Measurements from ENCODE around the gene ANKRD34C. TPM values are rescaled to one million over a fixed set of nuclear protein-coding genes. Genes with fewer than 3 reads are reported as not detected.

The ANKRD34C gene
- total and polyA plus RNA-seq, 2 of the 8 experiments (the other 6 are each of a cell fraction or from before 2014, with no cell fraction given): 0.02 TPM; not detected in 1

DNA sequence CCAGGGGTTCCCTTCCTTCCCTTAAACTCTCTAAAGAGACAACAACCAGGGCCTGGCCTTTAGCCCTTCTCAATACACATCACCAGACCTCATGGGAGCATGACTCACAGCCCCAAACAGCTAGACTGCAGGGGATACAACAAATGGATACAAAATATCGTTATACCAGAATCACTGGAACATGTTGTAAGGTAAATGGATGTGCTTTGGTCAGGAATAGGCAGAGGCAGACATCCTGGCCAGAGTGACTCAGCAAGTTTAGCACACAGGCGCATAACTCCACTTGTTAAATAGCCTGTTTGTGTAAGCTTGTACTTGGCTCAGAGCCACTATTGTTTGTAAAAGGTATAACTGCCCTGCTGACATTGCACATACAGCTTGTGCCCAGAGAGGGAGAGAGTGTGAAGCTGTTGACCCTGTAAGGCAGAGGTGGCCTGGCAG, 46.7 kb downstream of the ANKRD34C start:
- DNase-seq (ENCODE audit: low read depth in 1 of 2, low spot score in 2 of 2) (no peak), FAIRE-seq (no peak)
- no peak overlapping the region for H3K23ac ChIP-seq (ENCODE audit: insufficient read length)
- H3K4me2 ChIP-seq (ENCODE audit: insufficient read depth in 1 of 2, low read depth in 2 of 2, low read length in 2 of 2): no peak overlapping the region
- no peak overlapping the region for H3K18ac ChIP-seq (ENCODE audit: extremely low read depth, low read length)
- H3K27ac ChIP-seq (ENCODE audit: low read depth, low read length): no peak overlapping the region
- TF ChIP-seq MAFK (IDR thresholded peaks at IDR 0.05; ENCODE audit: low read depth, low read length): 0 out of 2 replicates have a peak, but pooled peaks have one; percentile 31
- TF ChIP-seq, protein P1, sequence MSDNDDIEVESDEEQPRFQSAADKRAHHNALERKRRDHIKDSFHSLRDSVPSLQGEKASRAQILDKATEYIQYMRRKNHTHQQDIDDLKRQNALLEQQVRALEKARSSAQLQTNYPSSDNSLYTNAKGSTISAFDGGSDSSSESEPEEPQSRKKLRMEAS (IDR thresholded peaks at IDR 0.05): no peak
- H2BK15ac ChIP-seq (ENCODE audit: low read length): no peak overlapping the region
- H2AFZ ChIP-seq (ENCODE audit: low read length): no peak overlapping the region
- no peak overlapping the region for H3K4ac ChIP-seq (replicated peaks; ENCODE audit: insufficient read length, low read depth, low read length)
- no peak overlapping the region for H4K5ac ChIP-seq (ENCODE audit: insufficient read length, low read depth, low read length)
- H4K20me1 ChIP-seq (replicated peaks in 1 of 2; ENCODE audit: control insufficient read depth in 1 of 2, insufficient read depth in 2 of 2, low read length in 2 of 2): no peaks in the 10 kb centered on the region
- no peak overlapping the region for H3K14ac ChIP-seq (ENCODE audit: insufficient read length)
- 93% methylated on average over 2 of the region's 2 CpGs; no CpG with 5 or more reads in 1 of the 2 experiments for WGBS, 2 experiments (ENCODE audit: extremely low coverage in 1 of 2, insufficient coverage in 1 of 2, insufficient read length in 1 of 2, insufficient replicate concordance in 2 of 2, low coverage in 1 of 2, low lambda C conversion rate in 2 of 2, missing lambda C conversion rate in 1 of 2)
- ChIA-PET CTCF (ENCODE audit: partially characterized antibody) (interaction anchor here (0.5 to 2.4 kb wide), 5 partner anchors 8 to 267 kb away, joined by 3 to 6 read pairs (median 5); no protein-coding TSS in a partner anchor), POLR2A (ENCODE audit: partially characterized antibody) (interaction anchor here (0.9 kb wide), 1 partner anchor 19 kb away, joined by 3 read pairs; no protein-coding TSS in a partner anchor)
- peaks cover 0 to 3% (median 0%) of the 10 kb centered on the region in 4 experiments; a peak in 1 of 7 replicates for H3K4me1 ChIP-seq (replicated peaks in 1 of 4; ENCODE audit: control insufficient read depth in 3 of 4, insufficient read depth in 4 of 4, low read length in 3 of 4)
- no peaks in the 10 kb centered on the region for H3K23me2 ChIP-seq (ENCODE audit: low read depth, low read length)
- H3K9ac ChIP-seq (replicated peaks in 1 of 4; ENCODE audit: extremely low read depth in 1 of 4, low read depth in 3 of 4, low read length in 3 of 4): no peak overlapping the region
- H2AK5ac ChIP-seq (ENCODE audit: low read depth, low read length): no peak overlapping the region
- H2BK120ac ChIP-seq (replicated peaks; ENCODE audit: low read depth, low read length): no peak overlapping the region
- 0 out of 8 replicates have a peak, but pooled peaks cover 0 to 4% (median 2%) of the 10 kb centered on the region in 4 experiments for H3K36me3 ChIP-seq (ENCODE audit: control insufficient read depth in 2 of 4, insufficient read depth in 4 of 4, low read length in 3 of 4)
- no peak overlapping the region for H2BK20ac ChIP-seq (ENCODE audit: low read length)
- no peak overlapping the region for H4K91ac ChIP-seq (replicated peaks; ENCODE audit: insufficient read length, low read length)
- H2BK5ac ChIP-seq (ENCODE audit: low read depth, low read length): no peak overlapping the region
- H3K79me1 ChIP-seq (ENCODE audit: low read depth, low read length): no peaks in the 10 kb centered on the region
- no peak overlapping the region for H3K4me3 ChIP-seq (ENCODE audit: extremely low read depth in 1 of 4, insufficient read depth in 2 of 4, low read depth in 3 of 4, low read length in 4 of 4)
- no peaks in the 10 kb centered on the region for H3K9me3 ChIP-seq (ENCODE audit: insufficient read depth in 2 of 2, low read depth in 1 of 2, low read length in 1 of 2)
- H3K79me2 ChIP-seq (ENCODE audit: control insufficient read depth in 1 of 2, insufficient read depth in 2 of 2, low read length in 2 of 2): no peaks in the 10 kb centered on the region
- H3K56ac ChIP-seq (replicated peaks; ENCODE audit: insufficient read length, low read depth, low read length): no peak overlapping the region
- H3K27me3 ChIP-seq (replicated peaks in 1 of 4; ENCODE audit: control insufficient read depth in 3 of 4, extremely low read depth in 1 of 4, insufficient read depth in 3 of 4, low read length in 3 of 4): no peaks in the 10 kb centered on the region
- H4K8ac ChIP-seq (ENCODE audit: extremely low read depth, insufficient read depth, low read length): no peak overlapping the region
- H2BK12ac ChIP-seq (ENCODE audit: low read depth, low read length): no peak overlapping the region

Other genes with a start within 250 kb of the ANKRD34C start
- gene RASGRF1, start 191.9 kb upstream of the ANKRD34C start, total RNA-seq (2021; fragmentation: NEBNext Ultra II Directional; extraction: Animal tissue kit (Norgen Biotek cat#: 25700)): 0.34 and 0.67 TPM in 2 replicates
- 0.42 and 0.61 TPM in 2 replicates for gene RASGRF1, start 191.9 kb upstream of the ANKRD34C start, polyA plus RNA-seq (2011; rRNA removed)
- gene TMED3, start 28.4 kb downstream of the ANKRD34C start, total RNA-seq (2021; fragmentation: NEBNext Ultra II Directional; extraction: Animal tissue kit (Norgen Biotek cat#: 25700)): 50.2 and 51.6 TPM in 2 replicates
- gene TMED3, start 28.4 kb downstream of the ANKRD34C start, polyA plus RNA-seq (2011; rRNA removed): 109 and 110 TPM in 2 replicates
- gene MINAR1, start 149.6 kb downstream of the ANKRD34C start, total RNA-seq (2021; fragmentation: NEBNext Ultra II Directional; extraction: Animal tissue kit (Norgen Biotek cat#: 25700)): 0.59 and 0.67 TPM in 2 replicates
- gene MINAR1, start 149.6 kb downstream of the ANKRD34C start, polyA plus RNA-seq (2011; rRNA removed): 0.17 and 0.19 TPM in 2 replicates